GM10248 (cell line): ENCODE results near the gene CILP2.

Experiments
- CTCF ChIA-PET: fragments of 300-600 bp; sonication (Branson Sonifier 250); formaldehyde crosslinking; extraction: SDS; loops from one replicate; lab custom pipeline; 2021; ENCODE audit warnings: antibody characterized with exemption; lab: Yijun Ruan, JAX
- POLR2A ChIA-PET: fragments of 350-650 bp; sonication (Branson Sonifier 250); formaldehyde crosslinking; extraction: SDS; loops from one replicate; lab custom pipeline; 2020; ENCODE audit warnings: antibody characterized with exemption; lab: Yijun Ruan, JAX
- DNase-seq: peaks from one replicate; pipeline ENCODE4 v3.0.0; 2012; ENCODE audit errors: extremely low spot score
- CTCF ChIP-seq: IDR thresholded peaks from 2 replicates; pipeline ENCODE4 v1.5.1; 2012; ENCODE audit warnings: mild to moderate bottlenecking, low read depth; ENCODE audit errors: extremely low read depth, missing control alignments, control extremely low read depth

Gene CILP2

GRCh38 chr19:19534556-19535265, 3.4 kb upstream of the CILP2 start:
- no peak for TF ChIP-seq CTCF
- ChIA-PET CTCF (interaction anchor here (3.1 to 14.9 kb wide), 2 partner anchors 16 to 109 kb away, joined by 9 to 251 read pairs; partner anchors contain the start of gene GMIP), POLR2A (interaction anchor here (0.6 to 1.2 kb wide), 2 partner anchors 10 to 598 kb away, joined by 3 to 4 read pairs; no protein-coding TSS in a partner anchor)
- no peak for DNase-seq

- TF ChIP-seq CTCF = no peak
- no peak for DNase-seq
- ChIA-PET POLR2A (interaction anchor here (1.2 kb wide), 1 partner anchor 11 kb away, joined by 4 read pairs; no protein-coding TSS in a partner anchor), CTCF (interaction anchor here (3.1 to 14.9 kb wide), 2 partner anchors 15 to 108 kb away, joined by 9 to 251 read pairs; partner anchors contain the start of gene GMIP)
Measured at GRCh38 chr19:19535311-19536191, 2.5 kb upstream of the CILP2 start.

GRCh38 chr19:19537075-19538048, 703 bp upstream of the CILP2 start:
- ChIA-PET CTCF (interaction anchor here (1.0 to 14.9 kb wide), 2 partner anchors 13 to 107 kb away, joined by 4 to 251 read pairs; no protein-coding TSS in a partner anchor), POLR2A (no interaction called here)
- DNase-seq = no peak
- no peak for TF ChIP-seq CTCF

- ChIA-PET POLR2A (no interaction called here), CTCF (interaction anchor here (3.0 to 14.9 kb wide), 2 partner anchors 7 to 12 kb away, joined by 18 to 251 read pairs; no protein-coding TSS in a partner anchor)
- DNase-seq = no peak
- TF ChIP-seq CTCF = no peak
Measured at GRCh38 chr19:19538785-19539166, 711 bp downstream of the CILP2 start.

- ChIA-PET CTCF (interaction anchor here (3.0 to 14.9 kb wide), 2 partner anchors 8 to 11 kb away, joined by 18 to 251 read pairs; no protein-coding TSS in a partner anchor), POLR2A (no interaction called here)
- no peak for DNase-seq
- TF ChIP-seq CTCF = no peak
Measured at GRCh38 chr19:19539698-19540063, 1.6 kb downstream of the CILP2 start.
